NCI-H2171 (cell line): ENCODE data around the gene CYP1A1.
A peak's percentile ranks its signal among the peaks of the same experiment; 100 is the strongest.

Source experiments
- DNase-seq: peaks from one replicate; lab custom pipeline; 2025; lab: John Stamatoyannopoulos, UW

The CYP1A1 gene, protein sequence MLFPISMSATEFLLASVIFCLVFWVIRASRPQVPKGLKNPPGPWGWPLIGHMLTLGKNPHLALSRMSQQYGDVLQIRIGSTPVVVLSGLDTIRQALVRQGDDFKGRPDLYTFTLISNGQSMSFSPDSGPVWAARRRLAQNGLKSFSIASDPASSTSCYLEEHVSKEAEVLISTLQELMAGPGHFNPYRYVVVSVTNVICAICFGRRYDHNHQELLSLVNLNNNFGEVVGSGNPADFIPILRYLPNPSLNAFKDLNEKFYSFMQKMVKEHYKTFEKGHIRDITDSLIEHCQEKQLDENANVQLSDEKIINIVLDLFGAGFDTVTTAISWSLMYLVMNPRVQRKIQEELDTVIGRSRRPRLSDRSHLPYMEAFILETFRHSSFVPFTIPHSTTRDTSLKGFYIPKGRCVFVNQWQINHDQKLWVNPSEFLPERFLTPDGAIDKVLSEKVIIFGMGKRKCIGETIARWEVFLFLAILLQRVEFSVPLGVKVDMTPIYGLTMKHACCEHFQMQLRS

DNA sequence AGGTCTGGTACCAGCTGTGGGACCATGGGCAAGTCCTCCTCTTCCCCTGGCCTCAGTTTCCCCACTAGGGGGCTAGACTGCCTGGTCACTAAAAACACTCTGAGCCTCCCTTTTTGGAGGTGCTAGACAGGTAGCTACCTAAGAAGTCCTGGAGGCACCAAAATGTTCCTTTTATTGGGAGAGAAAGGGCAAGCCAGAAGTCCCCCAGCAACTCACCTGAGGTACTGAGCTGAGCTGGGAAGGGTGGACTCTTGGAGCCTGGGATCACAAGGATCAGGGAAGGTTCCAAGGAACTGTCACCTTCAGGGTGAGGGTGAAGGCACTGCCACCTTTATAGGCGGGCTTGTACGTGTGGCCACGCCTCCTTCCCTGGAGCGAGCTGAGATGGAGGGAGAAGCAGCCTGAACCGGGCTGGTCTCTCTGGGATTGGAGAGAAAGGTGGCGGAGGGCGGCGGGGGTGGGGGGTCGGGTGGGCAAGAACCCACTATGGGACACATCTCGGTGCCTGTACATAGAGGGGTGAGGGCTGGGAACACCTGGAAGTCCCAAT lies at the start of gene CYP1A1:
CYP1A1 (minus strand) TSS at position 304 of the 550 bp plus-strand sequence. CDS start 2,431 bp downstream, outside the sequence.
- peak; percentile 12 for DNase-seq

DNA sequence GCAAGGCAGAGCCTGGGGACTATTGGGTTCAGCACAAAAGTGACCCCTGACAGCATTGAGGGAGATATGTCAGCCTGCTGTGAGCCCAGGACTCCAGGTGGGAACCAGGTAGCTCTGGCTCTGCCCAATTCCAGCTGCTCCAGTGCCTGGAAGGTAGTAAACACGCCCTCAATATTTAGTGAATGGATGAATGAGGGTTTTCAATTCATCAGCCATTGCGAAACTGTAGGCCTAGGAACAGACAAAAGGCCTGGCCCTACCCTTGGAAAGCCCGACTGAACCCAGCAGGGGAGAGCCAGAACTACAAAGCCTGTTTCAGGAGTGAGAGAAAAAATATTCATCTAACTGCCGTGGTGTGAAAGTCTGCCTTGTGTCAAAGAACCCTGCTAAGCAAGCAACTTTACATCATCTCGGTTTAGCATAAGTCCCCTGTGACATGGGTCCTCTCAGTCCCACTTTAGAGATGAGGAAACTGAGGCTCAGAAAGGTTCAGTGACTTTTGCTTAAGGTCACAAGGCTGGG lies 48.5 kb upstream of the CYP1A1 start:
- DNase-seq = no peak

DNA sequence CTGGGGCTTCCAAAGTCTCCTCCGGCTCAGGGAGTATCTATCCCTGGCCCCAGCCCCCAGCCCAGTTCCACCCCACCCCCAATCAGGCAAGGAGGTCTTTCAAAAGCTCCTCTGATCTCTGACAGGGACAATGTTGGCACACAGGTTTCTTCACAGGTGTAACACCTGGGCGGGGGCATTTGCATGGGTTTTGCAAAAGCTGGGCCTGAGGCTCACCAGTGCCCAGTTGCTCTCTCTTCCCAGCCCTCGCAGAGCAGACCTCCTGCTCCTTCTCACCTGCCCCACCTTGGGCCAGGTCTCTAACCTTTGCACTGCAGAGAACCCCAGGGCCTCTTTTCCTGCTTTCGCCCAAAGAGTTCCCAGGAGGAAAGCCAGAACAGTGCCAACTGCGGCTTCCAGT lies 48.0 kb upstream of the CYP1A1 start:
- DNase-seq = no peak

DNA sequence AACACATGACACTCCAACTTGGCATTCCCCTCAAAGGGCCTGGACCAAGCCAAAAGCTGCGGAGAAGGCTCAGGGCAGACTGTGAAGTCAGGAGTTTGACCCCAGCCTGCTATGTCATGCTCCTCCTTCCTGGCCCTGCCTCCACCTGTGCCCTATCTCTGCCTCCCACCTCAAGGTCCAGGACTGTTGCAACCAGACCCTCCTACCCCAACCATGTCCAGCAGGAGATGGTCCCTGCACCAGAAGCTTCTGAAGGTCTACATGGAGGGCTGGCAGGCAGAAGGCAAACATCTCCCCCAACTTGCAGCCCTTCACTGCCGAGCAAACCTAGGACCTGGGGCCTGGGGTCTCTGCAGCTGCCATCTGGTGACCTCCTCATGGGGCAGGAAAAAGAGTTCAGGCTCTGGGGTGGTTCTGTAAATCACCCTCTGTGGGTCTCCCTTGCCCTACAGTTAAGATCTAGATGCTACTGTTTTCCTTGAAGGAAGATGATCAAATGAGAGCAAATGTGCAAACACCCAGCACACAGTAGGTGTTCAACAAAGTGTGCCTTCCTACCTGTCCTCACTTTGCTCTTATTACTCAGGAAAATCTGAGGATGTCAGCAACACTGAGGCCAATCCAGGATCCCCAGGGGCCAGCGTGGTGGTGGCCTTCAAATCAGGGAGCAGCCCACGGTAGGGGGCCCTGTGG lies 45.0 kb upstream of the CYP1A1 start:
- DNase-seq = no peak

DNA sequence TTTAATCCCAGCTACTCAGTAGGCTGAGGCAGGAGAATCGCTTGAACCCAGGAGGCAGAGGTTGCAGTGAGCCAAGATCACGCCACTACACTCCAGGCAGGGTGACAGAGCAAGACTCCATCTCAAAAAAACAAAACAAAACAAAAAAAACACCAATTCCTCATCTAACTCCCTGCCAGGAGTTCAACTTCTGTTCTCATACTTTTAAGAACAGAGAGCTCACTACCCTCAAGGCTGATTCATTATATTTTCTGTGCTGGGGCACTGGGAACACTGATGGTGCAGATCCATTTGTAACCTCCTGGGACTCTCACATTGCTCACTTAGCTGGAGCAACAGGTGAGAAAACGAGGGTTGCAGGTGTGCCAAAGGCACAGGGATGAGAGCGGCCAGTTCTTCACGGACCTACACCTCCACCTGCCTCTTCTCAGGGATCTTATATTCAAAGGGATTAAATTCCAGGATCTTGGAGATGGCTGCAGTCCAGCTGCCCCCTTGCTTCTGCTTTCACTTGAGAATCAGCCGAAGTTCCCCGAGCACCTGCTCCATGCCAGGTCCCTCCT lies 44.2 kb upstream of the CYP1A1 start:
- no peak for DNase-seq

DNA sequence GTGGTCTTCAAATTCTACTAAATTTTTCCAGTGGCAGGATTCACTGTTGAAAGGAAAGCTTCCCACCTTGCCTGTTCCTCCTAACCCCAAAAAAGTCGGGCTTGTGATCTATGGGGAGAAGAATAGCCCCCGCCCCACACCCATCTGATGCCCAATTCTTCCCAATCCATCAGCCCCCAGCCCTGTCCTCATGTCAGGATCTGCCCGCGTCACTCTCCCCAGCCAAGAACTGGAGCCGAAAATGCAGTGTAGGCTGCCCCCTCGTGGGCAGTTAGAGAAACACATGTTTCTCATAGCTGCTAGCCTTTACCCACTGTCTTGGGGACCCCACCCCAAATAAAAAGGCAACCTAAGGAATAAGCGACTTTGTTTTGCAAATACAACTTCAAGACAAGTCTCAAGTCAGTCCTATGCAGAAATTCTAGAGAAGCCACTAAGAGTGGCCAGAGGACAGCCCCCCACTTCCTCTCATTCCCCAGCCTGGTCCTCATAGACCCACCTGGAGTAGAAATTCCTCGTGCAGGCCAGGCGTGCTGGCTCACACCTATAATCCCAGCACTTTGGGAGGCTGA lies 43.5 kb upstream of the CYP1A1 start:
- DNase-seq = peak; percentile 25

DNA sequence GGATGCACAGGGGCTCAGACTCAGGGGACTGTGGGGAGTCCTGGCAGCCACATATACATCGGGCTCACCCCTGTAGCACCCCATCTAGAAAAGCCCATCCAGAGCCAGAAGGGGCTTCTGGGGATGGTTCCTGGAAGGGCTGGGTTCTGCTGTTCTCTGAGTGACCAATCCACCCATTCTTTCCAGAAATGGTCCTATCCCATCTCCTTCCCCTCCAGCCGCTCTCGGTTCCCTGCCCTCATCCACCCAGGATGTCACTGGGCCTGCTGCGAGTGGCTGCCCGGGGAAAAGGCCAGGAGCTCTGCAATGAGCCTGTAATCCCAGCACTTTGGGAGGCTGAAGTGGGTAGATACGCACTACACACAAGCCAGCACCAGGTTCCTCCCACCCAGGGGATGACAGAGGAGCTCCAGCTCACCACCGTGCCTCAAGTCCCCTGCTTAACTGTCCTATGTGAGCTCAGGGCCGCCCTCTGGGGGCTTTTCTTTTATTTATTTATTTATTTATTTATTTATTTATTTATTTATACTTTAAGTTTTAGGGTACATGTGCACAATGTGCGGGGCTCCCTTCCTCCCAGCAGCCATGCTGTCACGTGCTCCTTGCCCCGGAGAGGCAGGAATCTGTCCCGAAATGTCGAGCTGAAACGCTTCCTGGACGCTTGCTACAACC lies 42.9 kb upstream of the CYP1A1 start:
- DNase-seq = no peak

DNA sequence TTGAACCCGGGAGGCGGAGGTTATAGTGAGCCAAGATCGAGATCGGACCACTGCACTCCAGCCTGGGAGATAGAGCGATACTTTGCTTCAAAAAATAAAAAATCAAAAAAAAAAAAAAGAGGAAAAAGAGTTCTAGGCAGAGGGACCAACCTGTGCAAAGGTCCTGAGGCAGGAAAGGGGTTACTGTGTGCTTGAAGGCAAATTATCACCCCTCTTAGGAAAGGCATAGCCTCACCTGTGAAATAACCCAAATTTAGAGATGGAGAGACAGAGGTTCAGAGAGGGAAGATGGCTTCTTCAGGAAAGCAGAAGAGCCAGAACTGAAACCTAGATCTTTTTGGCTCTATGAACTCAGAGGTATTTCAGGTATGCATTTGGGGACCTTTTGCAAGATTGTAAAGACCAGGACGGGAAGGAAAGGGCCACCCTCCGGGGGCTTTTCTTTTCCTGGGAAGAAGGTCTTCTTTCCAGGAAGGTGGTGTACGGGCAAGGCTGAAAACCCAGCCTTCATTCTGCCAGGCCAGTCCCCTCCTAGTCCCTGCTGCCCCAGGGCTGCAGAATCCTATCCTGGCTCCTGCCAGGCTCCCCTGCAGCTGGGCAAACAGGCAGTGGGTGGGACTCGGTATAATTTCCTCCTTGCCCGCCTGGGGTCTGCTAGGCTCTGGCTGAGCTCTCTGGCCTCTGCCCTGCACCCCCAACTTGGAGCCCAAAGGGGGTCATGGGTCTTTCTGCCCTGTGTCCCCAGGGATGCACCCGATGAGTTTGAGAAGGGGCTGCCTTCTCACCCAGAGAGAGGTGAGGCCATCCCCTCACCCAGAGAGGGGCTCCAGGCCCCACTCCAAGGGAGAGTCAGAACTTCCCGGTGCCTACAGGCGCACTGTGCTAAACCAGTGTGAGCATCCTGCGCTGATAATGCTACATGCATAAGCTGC lies 42.1 kb upstream of the CYP1A1 start:
- no peak for DNase-seq

DNA sequence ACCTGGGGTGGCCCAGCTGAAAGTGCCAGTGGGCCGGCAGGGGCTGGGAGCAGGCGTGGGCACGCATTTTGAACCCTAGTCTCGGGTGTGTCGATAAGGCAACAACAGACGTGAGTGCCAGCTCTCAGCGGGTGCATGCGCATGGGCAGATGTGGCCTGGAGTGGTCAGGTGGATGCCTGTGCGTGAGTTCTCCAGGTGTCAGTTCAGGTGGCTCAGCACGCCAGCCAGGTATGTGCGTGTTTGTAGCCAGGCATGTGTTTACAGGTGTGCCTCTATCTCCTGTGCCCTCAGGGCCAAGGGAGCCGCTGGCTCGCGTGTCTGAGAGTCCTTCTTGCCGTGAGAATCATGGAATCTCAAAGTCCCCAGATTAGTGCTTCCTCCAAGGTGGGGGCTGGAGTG lies 38.1 kb upstream of the CYP1A1 start:
- DNase-seq = no peak

DNA sequence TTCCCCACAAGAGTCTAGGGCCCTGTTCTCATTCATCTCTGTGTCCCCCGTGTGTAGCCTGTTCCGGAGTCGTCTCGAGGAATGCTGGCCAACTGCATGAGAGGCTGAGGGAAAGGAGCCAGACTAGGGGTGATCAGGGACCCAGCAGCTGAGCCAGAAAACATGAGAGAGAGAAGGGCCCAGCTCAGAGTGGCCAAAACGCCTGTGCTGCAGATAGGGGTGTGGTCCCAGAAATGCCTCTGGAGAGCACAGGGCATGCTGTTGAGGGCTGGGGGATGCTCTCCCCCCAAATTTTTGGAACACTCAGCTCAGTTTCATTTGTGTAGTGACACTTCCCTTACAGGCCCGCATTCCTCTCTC lies 37.4 kb upstream of the CYP1A1 start:
- DNase-seq = no peak

DNA sequence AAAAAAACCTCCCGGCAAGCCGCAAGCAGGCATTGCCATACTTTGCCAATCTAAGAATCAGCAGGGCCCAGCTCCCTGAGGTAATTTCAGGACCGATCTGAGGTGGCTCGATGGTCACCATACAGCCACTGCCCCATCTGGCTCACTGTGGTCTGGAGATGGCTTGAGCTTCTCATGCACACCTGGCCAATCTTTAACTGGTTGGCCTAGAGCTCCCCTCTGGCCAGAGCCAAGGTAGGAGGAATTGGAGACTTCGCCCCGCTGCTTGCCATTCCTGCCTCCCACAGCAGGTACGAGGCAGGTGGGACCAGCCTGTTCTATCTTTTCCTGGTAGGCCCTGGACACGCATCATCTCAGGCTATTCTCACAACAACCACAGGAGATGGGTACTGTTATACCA lies 33.4 kb upstream of the CYP1A1 start:
- no peak for DNase-seq

DNA sequence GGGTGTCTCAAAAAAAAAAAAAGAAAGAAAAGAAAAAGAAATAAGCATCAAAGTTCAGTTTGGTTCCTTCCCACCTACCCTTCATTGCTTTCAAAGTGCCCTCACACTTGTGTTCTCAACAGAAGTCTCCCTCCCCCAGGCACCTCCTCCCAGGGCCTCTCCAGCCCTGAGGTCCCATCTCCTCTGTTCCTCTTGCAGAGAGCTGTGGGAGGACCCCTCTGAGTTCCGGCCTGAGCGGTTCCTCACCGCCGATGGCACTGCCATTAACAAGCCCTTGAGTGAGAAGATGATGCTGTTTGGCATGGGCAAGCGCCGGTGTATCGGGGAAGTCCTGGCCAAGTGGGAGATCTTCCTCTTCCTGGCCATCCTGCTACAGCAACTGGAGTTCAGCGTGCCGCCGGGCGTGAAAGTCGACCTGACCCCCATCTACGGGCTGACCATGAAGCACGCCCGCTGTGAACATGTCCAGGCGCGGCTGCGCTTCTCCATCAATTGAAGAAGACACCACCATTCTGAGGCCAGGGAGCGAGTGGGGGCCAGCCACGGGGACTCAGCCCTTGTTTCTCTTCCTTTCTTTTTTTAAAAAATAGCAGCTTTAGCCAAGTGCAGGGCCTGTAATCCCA lies 29.4 kb upstream of the CYP1A1 start:
- DNase-seq = no peak

DNA sequence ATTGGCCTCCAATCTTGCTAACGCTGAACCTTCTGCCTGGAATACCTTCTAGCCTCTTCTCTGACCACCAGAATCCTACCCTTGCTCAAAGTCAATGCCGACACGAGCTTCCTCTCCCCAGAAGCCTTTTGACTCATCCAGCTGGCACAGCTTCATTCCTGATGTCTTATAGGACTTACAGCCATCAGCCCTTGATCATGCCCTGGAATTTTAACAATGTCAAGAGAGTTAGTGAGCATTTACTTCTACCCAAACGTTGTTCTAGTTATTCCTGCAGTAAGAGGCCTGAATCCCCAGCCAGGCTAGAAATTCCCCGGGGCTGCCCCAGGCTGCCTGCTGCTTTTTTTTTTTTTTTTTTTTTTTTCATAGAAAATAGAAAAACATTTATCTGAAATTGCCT lies 27.2 kb upstream of the CYP1A1 start:
- no peak for DNase-seq

DNA sequence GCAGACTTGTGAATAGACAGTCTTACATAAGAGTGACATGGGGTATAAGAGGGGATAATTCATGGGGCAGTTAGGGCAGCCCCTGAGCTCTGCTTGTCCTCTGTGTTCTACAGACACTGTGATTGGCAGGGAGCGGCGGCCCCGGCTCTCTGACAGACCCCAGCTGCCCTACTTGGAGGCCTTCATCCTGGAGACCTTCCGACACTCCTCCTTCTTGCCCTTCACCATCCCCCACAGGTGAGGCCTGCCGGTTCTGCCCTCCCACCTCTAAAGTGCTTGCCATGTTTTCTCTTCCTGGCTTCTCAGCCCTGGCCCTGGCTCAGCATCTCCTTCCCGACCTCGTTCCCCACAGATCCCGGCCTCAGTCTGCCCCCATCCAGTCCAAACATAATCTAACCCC lies 26.7 kb upstream of the CYP1A1 start:
- no peak for DNase-seq

DNA sequence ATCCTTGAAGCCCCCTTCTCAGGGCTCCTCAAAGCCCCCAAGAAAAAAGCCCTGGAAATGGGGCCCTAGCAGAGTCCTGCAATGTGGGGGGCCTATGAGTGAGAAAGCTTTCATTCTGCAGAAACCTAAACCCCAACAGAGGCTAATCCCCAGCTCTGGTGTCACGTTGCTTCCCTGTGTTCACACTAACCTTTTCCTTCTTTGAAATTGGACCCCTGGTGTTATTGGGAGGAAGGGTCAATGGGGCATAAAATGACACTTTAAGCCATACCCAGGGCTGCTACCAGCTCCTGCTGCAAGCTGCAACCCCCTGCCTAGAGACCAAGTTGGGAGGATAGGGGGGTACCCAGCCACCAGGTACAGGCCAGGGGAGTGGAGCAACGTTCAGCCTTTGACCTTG lies 25.4 kb upstream of the CYP1A1 start:
- DNase-seq = no peak

DNA sequence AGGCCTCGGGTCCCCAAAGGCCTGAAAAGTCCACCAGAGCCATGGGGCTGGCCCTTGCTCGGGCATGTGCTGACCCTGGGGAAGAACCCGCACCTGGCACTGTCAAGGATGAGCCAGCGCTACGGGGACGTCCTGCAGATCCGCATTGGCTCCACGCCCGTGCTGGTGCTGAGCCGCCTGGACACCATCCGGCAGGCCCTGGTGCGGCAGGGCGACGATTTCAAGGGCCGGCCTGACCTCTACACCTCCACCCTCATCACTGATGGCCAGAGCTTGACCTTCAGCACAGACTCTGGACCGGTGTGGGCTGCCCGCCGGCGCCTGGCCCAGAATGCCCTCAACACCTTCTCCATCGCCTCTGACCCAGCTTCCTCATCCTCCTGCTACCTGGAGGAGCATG lies 24.5 kb upstream of the CYP1A1 start:
- no peak for DNase-seq

DNA sequence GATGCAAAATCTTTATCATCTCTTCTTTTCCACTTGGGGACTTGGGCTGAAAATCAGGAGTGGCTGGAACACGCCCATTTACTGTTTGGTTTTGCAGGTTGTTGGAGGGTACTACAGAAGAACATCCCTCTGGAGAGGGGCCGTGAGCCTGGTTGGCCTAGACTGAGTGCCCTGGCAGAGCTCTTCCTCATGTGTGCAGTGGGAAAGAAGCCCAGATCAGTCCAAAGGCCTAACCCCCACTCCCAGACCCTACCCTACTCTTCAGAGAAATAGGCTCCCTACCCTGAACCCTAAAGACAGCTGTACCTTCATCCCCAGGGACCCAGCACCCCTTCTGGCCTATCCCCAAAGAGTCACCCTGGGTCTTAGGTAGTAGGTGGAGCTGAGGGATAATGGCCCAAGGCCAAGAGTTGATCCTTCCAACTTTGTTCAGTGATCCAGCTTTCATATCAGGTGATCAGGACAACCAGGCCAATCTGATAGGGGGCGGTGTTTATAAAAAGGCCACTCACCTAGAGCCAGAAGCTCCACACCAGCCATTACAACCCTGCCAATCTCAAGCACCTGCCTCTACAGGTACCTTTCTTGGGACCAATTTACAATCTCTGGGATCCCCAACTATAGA lies 23.1 kb upstream of the CYP1A1 start, which contains the start of gene CYP1A2:
CYP1A2 (plus strand) TSS at position 524 of the 625 bp plus-strand sequence. CDS start 894 bp downstream, outside the sequence.
- DNase-seq = no peak

DNA sequence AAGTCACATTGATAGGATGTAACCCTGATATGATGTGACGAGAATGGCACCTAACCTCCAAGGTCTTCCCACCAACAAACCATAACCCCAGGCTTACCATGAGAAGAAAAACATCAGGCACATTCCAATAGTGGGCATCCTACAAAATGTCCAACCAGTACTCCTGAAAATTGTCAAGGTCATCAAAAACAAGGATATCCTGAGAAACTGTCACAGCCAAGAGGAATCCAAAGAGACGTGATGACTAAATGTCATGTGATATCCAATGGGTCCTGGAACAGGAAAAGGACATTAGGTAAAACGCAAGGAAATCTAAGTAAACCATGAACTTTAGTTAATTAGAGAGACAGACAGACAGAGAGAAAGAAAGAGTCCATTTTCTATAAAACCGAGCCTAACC lies 21.1 kb upstream of the CYP1A1 start:
- no peak for DNase-seq

DNA sequence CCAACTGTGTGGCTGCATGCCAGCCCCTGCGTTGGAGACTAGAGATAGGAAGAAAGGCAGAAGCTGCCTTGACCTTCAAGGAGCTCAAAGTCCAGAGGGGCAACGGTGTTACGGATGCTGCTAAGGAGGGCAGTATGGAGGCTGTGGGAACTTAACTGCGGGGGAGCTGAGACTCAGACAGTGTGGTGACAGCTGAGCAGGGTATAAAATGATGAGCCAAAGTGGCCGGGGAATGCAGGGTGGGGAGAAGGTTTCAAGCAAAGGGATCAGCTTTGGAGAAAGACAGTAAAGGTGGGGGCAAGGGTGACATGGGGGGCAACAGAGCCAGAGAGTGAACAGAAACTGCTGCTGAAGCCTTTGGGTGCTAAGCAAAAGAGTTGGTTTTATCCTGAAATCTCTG lies 17.1 kb upstream of the CYP1A1 start:
- DNase-seq = no peak
